H1 (cell line): ENCODE data around the gene NODAL. TPM values are rescaled to one million over a fixed set of nuclear protein-coding genes. Genes with fewer than 3 reads are reported as not detected.

Source experiments
- CTCF ChIA-PET: fragments of 300-600 bp; sonication (Branson Sonifier 250); formaldehyde crosslinking; loops from one replicate; lab custom pipeline; 2021; ENCODE audit not compliant: partially characterized antibody; lab: Charles Lee
- POLR2A ChIA-PET: fragments of 300-600 bp; sonication (Branson Sonifier 250); formaldehyde crosslinking; loops from one replicate; lab custom pipeline; 2021; ENCODE audit warnings: inconsistent platforms; ENCODE audit not compliant: partially characterized antibody; lab: Charles Lee
- DNase-seq, 2 experiments: peaks; one replicate each; pipeline versions ENCODE4 v3.0.0 to v3.0.0-alpha.2; 2010 to 2022; ENCODE audit warnings: low spot score in 2 of 2, low read depth in 1 of 2, mixed read lengths in 1 of 2
- FAIRE-seq: peaks from 2 replicates; lab custom pipeline; 2011; peaks lifted over from hg19 to GRCh38; lab: Jason Lieb, UNC
- H2AFZ ChIP-seq: 2 replicates; pipeline ENCODE4 v1.8.1; 2012; ENCODE audit warnings: low read length, inconsistent platforms
- H2AK5ac ChIP-seq: 2 replicates; pipeline ENCODE4 v1.6.1; 2013; ENCODE audit warnings: low read depth, low read length
- H2BK120ac ChIP-seq: replicated peaks from 2 replicates; pipeline ENCODE3; 2013; ENCODE audit warnings: low read depth, low read length, inconsistent platforms
- H2BK12ac ChIP-seq: 2 replicates; pipeline ENCODE4 v1.6.1; 2013; ENCODE audit warnings: low read depth, low read length
- H2BK15ac ChIP-seq: 2 replicates; pipeline ENCODE4 v1.6.1; 2013; ENCODE audit warnings: low read length
- H2BK20ac ChIP-seq: 2 replicates; pipeline ENCODE4 v1.6.1; 2013; ENCODE audit warnings: low read length
- H2BK5ac ChIP-seq: 2 replicates; pipeline ENCODE4 v1.6.1; 2013; ENCODE audit warnings: low read depth, low read length
- H3K14ac ChIP-seq: 2 replicates; pipeline ENCODE4 v1.6.1; 2013; ENCODE audit warnings: inconsistent platforms; ENCODE audit not compliant: insufficient read length
- H3K18ac ChIP-seq: 2 replicates; pipeline ENCODE4 v1.6.1; 2013; ENCODE audit warnings: low read length; ENCODE audit errors: extremely low read depth
- H3K23ac ChIP-seq: 2 replicates; pipeline ENCODE4 v1.6.1; 2013; ENCODE audit warnings: inconsistent platforms; ENCODE audit not compliant: insufficient read length
- H3K23me2 ChIP-seq: 2 replicates; pipeline ENCODE4 v1.6.1; 2013; ENCODE audit warnings: low read depth, low read length
- H3K27ac ChIP-seq: 2 replicates; pipeline ENCODE4 v1.6.1; 2011; ENCODE audit warnings: low read depth, low read length, inconsistent platforms
- H3K27me3 ChIP-seq, 4 experiments: replicated peaks in 1 of 4; 1 replicate in 1 of 4; 2 replicates in 3 of 4; pipeline versions ENCODE4 v1.6.1 to v1.8.1; 2011 to 2013; ENCODE audit warnings: low read length in 3 of 4, mild to moderate bottlenecking in 3 of 4, inconsistent platforms in 2 of 4, mixed read lengths in 2 of 4, moderate library complexity in 1 of 4; ENCODE audit not compliant: control insufficient read depth in 3 of 4, insufficient read depth in 3 of 4; ENCODE audit errors: extremely low read depth in 1 of 4
- H3K36me3 ChIP-seq, 4 experiments: 2 replicates each; pipeline versions ENCODE4 v1.6.1 to v1.8.1; 2011 to 2013; ENCODE audit warnings: mild to moderate bottlenecking in 4 of 4, low read length in 3 of 4, moderate library complexity in 2 of 4, control low read depth in 1 of 4, inconsistent platforms in 1 of 4; ENCODE audit not compliant: insufficient read depth in 4 of 4, control insufficient read depth in 2 of 4
- H3K4ac ChIP-seq: replicated peaks from 2 replicates; pipeline ENCODE3; 2013; ENCODE audit warnings: low read length, low read depth, mixed read lengths, inconsistent platforms; ENCODE audit not compliant: insufficient read length
- H3K4me1 ChIP-seq, 4 experiments: replicated peaks in 1 of 4; 1 replicate in 1 of 4; 2 replicates in 3 of 4; pipeline versions ENCODE4 v1.6.1 to v1.8.1; 2011 to 2013; ENCODE audit warnings: low read length in 3 of 4, inconsistent platforms in 2 of 4, mixed read lengths in 1 of 4; ENCODE audit not compliant: insufficient read depth in 4 of 4, control insufficient read depth in 3 of 4
- H3K4me2 ChIP-seq, 2 experiments: 2 replicates each; pipeline versions ENCODE4 v1.6.1 to v1.8.1; 2011 to 2013; ENCODE audit warnings: low read depth in 2 of 2, low read length in 2 of 2, control low read depth in 1 of 2, inconsistent platforms in 1 of 2, mild to moderate bottlenecking in 1 of 2; ENCODE audit not compliant: insufficient read depth in 1 of 2
- H3K4me3 ChIP-seq, 4 experiments: fragments of 200-600, 300-600 bp in 1 of 4; sonication (generic), shearing (Covaris generic), sonication (Bioruptor Twin) in 1 of 4; 2 replicates each; pipeline versions ENCODE4 v1.5.1 to v1.8.1; 2011 to 2016; ENCODE audit warnings: low read length in 4 of 4, low read depth in 3 of 4, control low read depth in 2 of 4, inconsistent platforms in 2 of 4, mild to moderate bottlenecking in 2 of 4, mixed read lengths in 1 of 4, moderate library complexity in 1 of 4; ENCODE audit not compliant: insufficient read depth in 2 of 4; ENCODE audit errors: extremely low read depth in 1 of 4
- H3K56ac ChIP-seq: replicated peaks from 2 replicates; pipeline ENCODE3; 2013; ENCODE audit warnings: low read depth, mild to moderate bottlenecking, mixed read lengths, low read length, inconsistent platforms; ENCODE audit not compliant: insufficient read length
- H3K79me1 ChIP-seq: 2 replicates; pipeline ENCODE4 v1.6.1; 2013; ENCODE audit warnings: low read depth, low read length, control low read depth
- H3K79me2 ChIP-seq, 2 experiments: 2 replicates each; pipeline versions ENCODE4 v1.6.1 to v1.8.1; 2012 to 2013; ENCODE audit warnings: low read length in 2 of 2, mild to moderate bottlenecking in 2 of 2, inconsistent platforms in 1 of 2; ENCODE audit not compliant: insufficient read depth in 2 of 2, control insufficient read depth in 1 of 2
- H3K9ac ChIP-seq, 4 experiments: replicated peaks in 1 of 4; 1 replicate in 1 of 4; 2 replicates in 3 of 4; pipeline versions ENCODE4 v1.6.1 to v1.8.1; 2011 to 2013; ENCODE audit warnings: low read depth in 3 of 4, low read length in 3 of 4, control low read depth in 2 of 4, mild to moderate bottlenecking in 2 of 4, moderate library complexity in 2 of 4, inconsistent platforms in 1 of 4; ENCODE audit errors: extremely low read depth in 1 of 4
- H3K9me3 ChIP-seq, 2 experiments: 2 replicates each; pipeline versions ENCODE4 v1.6.1 to v1.8.1; 2012 to 2013; ENCODE audit warnings: mild to moderate bottlenecking in 2 of 2, moderate library complexity in 2 of 2, control low read depth in 1 of 2, inconsistent platforms in 1 of 2, low read depth in 1 of 2, low read length in 1 of 2, mixed read lengths in 1 of 2; ENCODE audit not compliant: insufficient read depth in 2 of 2
- H4K20me1 ChIP-seq, 2 experiments: replicated peaks in 1 of 2; 2 replicates each; pipeline versions ENCODE3 to v1.8.1; 2011 to 2013; ENCODE audit warnings: inconsistent platforms in 2 of 2, low read length in 2 of 2, mild to moderate bottlenecking in 1 of 2; ENCODE audit not compliant: insufficient read depth in 2 of 2, control insufficient read depth in 1 of 2
- H4K5ac ChIP-seq: 2 replicates; pipeline ENCODE4 v1.6.1; 2013; ENCODE audit warnings: low read length, low read depth, mixed read lengths, inconsistent platforms; ENCODE audit not compliant: insufficient read length
- H4K8ac ChIP-seq: 2 replicates; pipeline ENCODE4 v1.8.0; 2013; ENCODE audit warnings: mild to moderate bottlenecking, moderate library complexity, low read length, inconsistent platforms; ENCODE audit not compliant: insufficient read depth; ENCODE audit errors: extremely low read depth
- H4K91ac ChIP-seq: replicated peaks from 2 replicates; pipeline ENCODE3; 2013; ENCODE audit warnings: low read length, mixed read lengths, inconsistent platforms; ENCODE audit not compliant: insufficient read length
- ASH2L ChIP-seq: fragments of 200-600, 300-600 bp; sonication (generic); IDR thresholded peaks from one replicate; pipeline ENCODE4 v1.7.1; 2017; ENCODE audit warnings: low read length
- BCL11A ChIP-seq, 2 experiments: IDR thresholded peaks; one replicate each; pipeline ENCODE4 v1.6.1; 2011; ENCODE audit warnings: low read depth in 2 of 2, low read length in 2 of 2, mild to moderate bottlenecking in 2 of 2
- CBX8 ChIP-seq: fragments of 300-800, 300-1000 bp; sonication (generic); IDR thresholded peaks from 2 replicates; pipeline ENCODE4 v1.7.1; 2016; ENCODE audit warnings: low read depth, low read length, borderline replicate concordance
- CHD1 ChIP-seq: IDR thresholded peaks from 2 replicates; pipeline ENCODE4 v1.6.1; 2012; ENCODE audit warnings: low read depth, low read length, improper control_type of control experiment
- CHD2 ChIP-seq: IDR thresholded peaks from 2 replicates; pipeline ENCODE4 v1.6.1; 2012; ENCODE audit warnings: low read length, improper control_type of control experiment
- EGR1 ChIP-seq: IDR thresholded peaks from 2 replicates; pipeline ENCODE4 v1.6.1; 2011; ENCODE audit warnings: low read depth, low read length, borderline replicate concordance
- GTF2F1 ChIP-seq: IDR thresholded peaks from 2 replicates; pipeline ENCODE4 v1.6.1; 2012; ENCODE audit warnings: low read depth, low read length, improper control_type of control experiment, borderline replicate concordance
- NANOG ChIP-seq: IDR thresholded peaks from 2 replicates; pipeline ENCODE4 v1.6.1; 2011; ENCODE audit warnings: low read length, low read depth, mild to moderate bottlenecking, inconsistent platforms; ENCODE audit not compliant: insufficient read depth, poor library complexity, severe bottlenecking
- PHF8 ChIP-seq: fragments of 200-600 bp; sonication (generic); conservative IDR thresholded peaks from 2 replicates; pipeline ENCODE4 v1.7.1; 2012; ENCODE audit warnings: low read depth, mild to moderate bottlenecking, inconsistent platforms, low read length, moderate library complexity
- SIRT6 ChIP-seq: IDR thresholded peaks from one replicate; pipeline ENCODE4 v1.7.1; 2012; ENCODE audit warnings: low read length, inconsistent platforms
- SIX5 ChIP-seq: IDR thresholded peaks from 2 replicates; pipeline ENCODE4 v1.6.1; 2011; ENCODE audit warnings: mild to moderate bottlenecking, low read depth, low read length
- SRF ChIP-seq: IDR thresholded peaks from 2 replicates; pipeline ENCODE4 v1.6.1; 2011; ENCODE audit warnings: mild to moderate bottlenecking, low read depth, low read length, moderate library complexity
- TCF12 ChIP-seq: IDR thresholded peaks from 2 replicates; pipeline ENCODE4 v1.6.1; 2011; ENCODE audit warnings: low read depth, mild to moderate bottlenecking, low read length
- WGBS, 2 experiments: shearing (Covaris generic) in 1 of 2; methylation state at CpG; one replicate each; pipeline versions ENCODE4 v1.1.6 to v1.1.7; 2013 to 2015; ENCODE audit warnings: low lambda C conversion rate in 2 of 2, mixed read lengths in 2 of 2, inconsistent platforms in 1 of 2, low coverage in 1 of 2, missing lambda C conversion rate in 1 of 2; ENCODE audit not compliant: insufficient replicate concordance in 2 of 2, insufficient coverage in 1 of 2, insufficient read length in 1 of 2; ENCODE audit errors: extremely low coverage in 1 of 2, missing lambda C conversion rate in 1 of 2; 5-methylcytosine and 5-hydroxymethylcytosine counted together
- polyA plus RNA-seq, 7 experiments: library from polyadenylated mRNA; depleted of rRNA in 3 of 7; stranded (reverse) in 5 of 7; unstranded in 2 of 7; fragments of >200 nt in 5 of 7; fragments of 200-250 nt in 2 of 7; gene quantifications; 1 replicate in 5 of 7; 2 replicates in 1 of 7; 4 replicates in 1 of 7; pipeline versions ENCODE4 v1.2.1 to v1.2.3, GENCODE V29; 2011 to 2013; ENCODE audit warnings: missing spikeins in 2 of 7, mixed read lengths in 2 of 7
- total RNA-seq: library from RNA; stranded (reverse); fragmentation: NEBNext Ultra II Directional; extraction: Animal tissue kit (Norgen Biotek cat#: 25700); gene quantifications from 2 replicates; pipeline ENCODE4 v1.2.1, GENCODE V29; 2021

NODAL gene
- total and polyA plus RNA-seq, 2 of the 8 experiments (the other 6 are each of a cell fraction or from before 2014, with no cell fraction given), result 2.0 to 7.3 TPM

DNA sequence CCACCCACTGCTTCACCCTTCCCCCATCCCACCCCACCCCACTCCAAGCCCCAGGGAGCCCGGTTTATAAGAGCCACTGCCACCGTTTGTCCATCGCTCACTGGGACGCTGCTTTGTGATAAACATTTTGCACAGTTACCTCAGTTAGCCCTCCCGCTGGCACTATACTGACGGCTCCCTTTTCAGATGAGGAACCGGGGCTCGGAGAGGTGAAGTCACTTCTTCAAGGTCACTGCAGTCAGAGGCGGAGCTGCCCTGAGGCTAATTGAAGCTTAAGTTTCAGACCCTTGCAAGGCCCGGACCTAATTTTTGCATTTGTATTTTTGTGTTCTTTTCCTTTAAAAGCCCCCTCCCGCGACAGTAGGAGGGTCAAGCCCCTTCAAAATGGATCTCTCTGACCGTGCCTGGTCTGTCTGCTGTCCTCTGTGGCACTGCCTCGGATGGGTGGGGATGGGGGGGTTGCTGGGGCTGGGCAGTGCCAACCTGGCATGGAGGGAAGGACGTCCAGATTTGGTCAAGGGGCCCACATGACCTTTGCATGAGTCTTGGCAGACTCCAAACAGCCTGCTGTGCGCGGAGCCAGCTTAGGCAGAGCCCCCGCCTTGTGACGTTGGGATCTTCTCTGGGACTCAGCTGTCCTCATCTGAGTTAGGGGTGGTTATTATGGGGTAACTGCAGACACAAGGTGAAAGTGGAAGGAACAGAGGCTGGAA is 17.7 kb upstream of the NODAL start:
- Histone ChIP-seq H2AK5ac (0 out of 2 replicates have a peak overlapping the region, but pooled peaks have one; percentile 1), H3K9me3 (no peaks in the 10 kb centered on the region), H4K20me1 (no peaks in the 10 kb centered on the region), H2AFZ (no peak overlapping the region), H3K36me3 (no peaks in the 10 kb centered on the region; a peak in 1 of 8 replicates), H3K23me2 (peaks cover 12% of the 10 kb centered on the region; the same call in 1 of the 2 replicates), H4K5ac (no peak overlapping the region), H4K91ac (peak overlapping the region; percentile 96), H3K56ac (no peak overlapping the region), H3K27ac (no peak overlapping the region), H3K23ac (no peak overlapping the region), H2BK5ac (peak overlapping the region; percentile 79; the same call in 1 of the 2 replicates), H2BK15ac (0 out of 2 replicates have a peak overlapping the region, but pooled peaks have one; percentile 61), H2BK120ac (no peak overlapping the region), H3K27me3 (peaks cover 21 to 49% (median 48%) of the 10 kb centered on the region in 4 experiments), H3K79me1 (no peaks in the 10 kb centered on the region), H2BK20ac (peak overlapping the region; percentile 90; the same call in 1 of the 2 replicates), H4K8ac (no peak overlapping the region), H2BK12ac (peak overlapping the region; percentile 94), H3K14ac (no peak overlapping the region), H3K4me2 (peak overlapping the region; percentile 57 to 81), H3K9ac (no peak overlapping the region; a peak in 1 of 7 replicates), H3K4ac (peak overlapping the region; percentile 3), H3K4me1 (peaks cover 10 to 39% (median 23%) of the 10 kb centered on the region in 4 experiments), H3K79me2 (no peaks in the 10 kb centered on the region), H3K18ac (peak overlapping the region; percentile 83; the same call in 1 of the 2 replicates), H3K4me3 (peak overlapping the region in 2 of 4 experiments; percentile 55 to 68; a peak in 3 of 8 replicates)
- ChIA-PET POLR2A (interaction anchor here (1.1 to 2.1 kb wide), 5 partner anchors 19 to 55 kb away, joined by 3 to 5 read pairs (median 4); no protein-coding TSS in a partner anchor), CTCF (interaction anchor here (0.5 to 43.0 kb wide), 16 partner anchors 13 to 343 kb away, joined by 3 to 908 read pairs (median 4); partner anchors contain the start of genes EIF4EBP2, LRRC20 and PALD1)
- 25% methylated on average over 18 of the region's 19 CpGs; no CpG with 5 or more reads in 1 of the 2 experiments for WGBS, 2 experiments
- FAIRE-seq (no peak), DNase-seq (no peak)
- TF ChIP-seq SIRT6, result no peak
- TF ChIP-seq SIX5, result no peak
- TF ChIP-seq ASH2L, result no peak
- no peak for TF ChIP-seq PHF8
- TF ChIP-seq CHD2, result no peak
- TF ChIP-seq CBX8, result no peak
- no peak for TF ChIP-seq SRF
- TF ChIP-seq GTF2F1, result no peak
- TF ChIP-seq TCF12, result no peak
- no peak for TF ChIP-seq CHD1
- TF ChIP-seq EGR1, result no peak
- no peak for TF ChIP-seq BCL11A (IDR thresholded peaks at IDR 0.05; ENCODE audit: low read depth in 2 of 2, low read length in 2 of 2)
- no peak for TF ChIP-seq NANOG
